Stimulated activated CD8-positive, alpha-beta memory T cell treated with anti-CD3 and anti-CD28 coated beads, Interleukin-7, amount 100 ng/mL, for 24 hours (primary cell): ENCODE results near the gene ARHGEF10L.

Experiments used
- DNase-seq: peaks from one replicate; pipeline ENCODE4 v3.0.0-alpha.2; 2020; ENCODE audit warnings: low read depth

Gene ARHGEF10L

GRCh38 chr1:17661546-17662157 lies 122.2 kb downstream of the ARHGEF10L start:
- peak; percentile 40 for DNase-seq

- no peak for DNase-seq
Observed at GRCh38 chr1:17662296-17662695, 122.8 kb downstream of the ARHGEF10L start.

GRCh38 chr1:17662786-17663185 lies 123.3 kb downstream of the ARHGEF10L start:
- DNase-seq: no peak

- DNase-seq: no peak
Observed at GRCh38 chr1:17663646-17664045, 124.1 kb downstream of the ARHGEF10L start.

GRCh38 chr1:17664322-17664721 lies 124.8 kb downstream of the ARHGEF10L start:
- DNase-seq: no peak

GRCh38 chr1:17665054-17665453 lies 125.6 kb downstream of the ARHGEF10L start:
- DNase-seq: no peak

GRCh38 chr1:17665950-17666720 lies 126.6 kb downstream of the ARHGEF10L start:
- DNase-seq: no peak

GRCh38 chr1:17667641-17668040 lies 128.1 kb downstream of the ARHGEF10L start:
- DNase-seq: no peak

- no peak for DNase-seq
Observed at GRCh38 chr1:17668195-17668594, 128.7 kb downstream of the ARHGEF10L start.

- DNase-seq: no peak
Observed at GRCh38 chr1:17668624-17669175, 129.2 kb downstream of the ARHGEF10L start.

GRCh38 chr1:17669305-17669704 lies 129.8 kb downstream of the ARHGEF10L start:
- DNase-seq: no peak

- DNase-seq: no peak
Observed at GRCh38 chr1:17669866-17670451, 130.5 kb downstream of the ARHGEF10L start.

- no peak for DNase-seq
Observed at GRCh38 chr1:17670587-17671313, 131.3 kb downstream of the ARHGEF10L start.

GRCh38 chr1:17671314-17671705 lies 131.8 kb downstream of the ARHGEF10L start:
- no peak for DNase-seq

- no peak for DNase-seq
Observed at GRCh38 chr1:17671741-17672140, 132.2 kb downstream of the ARHGEF10L start.

- DNase-seq: no peak
Observed at GRCh38 chr1:17672226-17672625, 132.7 kb downstream of the ARHGEF10L start.

GRCh38 chr1:17673329-17674072 lies 134.0 kb downstream of the ARHGEF10L start:
- no peak for DNase-seq

GRCh38 chr1:17674726-17675500 lies 135.4 kb downstream of the ARHGEF10L start:
- no peak for DNase-seq

GRCh38 chr1:17675744-17676143 lies 136.2 kb downstream of the ARHGEF10L start:
- DNase-seq: no peak

GRCh38 chr1:17676387-17677060 lies 137.0 kb downstream of the ARHGEF10L start:
- DNase-seq: no peak
